ENCODE measurements around the gene PTPRJ. TPM values are rescaled to one million over a fixed set of nuclear protein-coding genes. Genes with fewer than 3 reads are reported as not detected.
"Not testable (repeated sequence)": the region's sequence is repeated elsewhere in the genome, so short reads cannot be mapped to it uniquely, and the experiment has no call there.

PTPRJ gene
- total RNA-seq, 1 donor from 2014 or later: 4.7 TPM

DNA sequence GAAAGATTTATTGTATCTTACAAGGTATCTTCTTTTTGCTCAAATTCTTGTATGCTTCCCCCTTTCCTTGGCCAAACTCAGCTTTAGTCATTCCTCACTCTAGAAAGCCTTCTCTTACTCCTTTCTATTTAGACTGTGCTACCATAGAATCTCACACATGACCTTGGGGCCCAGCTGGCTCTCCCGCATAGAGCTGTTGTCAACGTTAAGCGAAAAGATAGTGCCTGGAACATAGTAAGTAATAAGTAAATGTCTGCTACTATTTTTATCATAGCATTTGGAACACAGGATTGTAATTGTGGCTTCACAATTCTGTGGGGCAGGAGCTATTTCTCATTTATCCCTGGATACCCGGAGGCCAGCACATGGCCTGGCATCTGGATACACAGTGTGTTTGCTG is 197.3 kb downstream of the PTPRJ start:
- DNase-seq (ENCODE audit: extremely low spot score in 2 of 2): no peak
- TF ChIP-seq POLR2A (IDR thresholded peaks at IDR 0.05) (no peak), POLR2AphosphoS5 (IDR thresholded peaks at IDR 0.05; ENCODE audit: insufficient read depth in 1 of 2, low read depth in 1 of 2) (no peak)
- TF ChIP-seq, protein P1, sequence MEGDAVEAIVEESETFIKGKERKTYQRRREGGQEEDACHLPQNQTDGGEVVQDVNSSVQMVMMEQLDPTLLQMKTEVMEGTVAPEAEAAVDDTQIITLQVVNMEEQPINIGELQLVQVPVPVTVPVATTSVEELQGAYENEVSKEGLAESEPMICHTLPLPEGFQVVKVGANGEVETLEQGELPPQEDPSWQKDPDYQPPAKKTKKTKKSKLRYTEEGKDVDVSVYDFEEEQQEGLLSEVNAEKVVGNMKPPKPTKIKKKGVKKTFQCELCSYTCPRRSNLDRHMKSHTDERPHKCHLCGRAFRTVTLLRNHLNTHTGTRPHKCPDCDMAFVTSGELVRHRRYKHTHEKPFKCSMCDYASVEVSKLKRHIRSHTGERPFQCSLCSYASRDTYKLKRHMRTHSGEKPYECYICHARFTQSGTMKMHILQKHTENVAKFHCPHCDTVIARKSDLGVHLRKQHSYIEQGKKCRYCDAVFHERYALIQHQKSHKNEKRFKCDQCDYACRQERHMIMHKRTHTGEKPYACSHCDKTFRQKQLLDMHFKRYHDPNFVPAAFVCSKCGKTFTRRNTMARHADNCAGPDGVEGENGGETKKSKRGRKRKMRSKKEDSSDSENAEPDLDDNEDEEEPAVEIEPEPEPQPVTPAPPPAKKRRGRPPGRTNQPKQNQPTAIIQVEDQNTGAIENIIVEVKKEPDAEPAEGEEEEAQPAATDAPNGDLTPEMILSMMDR (IDR thresholded peaks at IDR 0.05): no peak

DNA sequence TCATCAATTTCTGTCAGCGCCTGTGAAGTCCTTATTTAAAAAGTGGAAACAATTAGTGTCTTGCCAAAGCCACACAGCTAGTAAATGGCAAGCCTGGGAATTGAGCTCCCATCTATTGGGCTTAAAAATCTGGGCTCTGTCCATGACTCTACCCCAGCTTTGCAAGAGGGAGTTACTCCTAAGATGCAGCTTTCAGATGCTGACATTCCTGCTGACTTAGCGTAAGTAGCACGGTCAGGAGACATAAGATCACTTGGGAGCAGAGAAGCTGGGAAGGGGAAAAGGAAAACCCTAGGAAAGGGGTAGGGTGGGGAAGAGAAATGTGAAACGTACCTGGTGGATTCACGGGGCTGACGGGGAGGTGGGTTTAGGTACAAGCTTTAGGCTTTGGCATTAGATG is 200.3 kb downstream of the PTPRJ start:
- no peak overlapping the region for H3K4me3 ChIP-seq
- H3K27me3 ChIP-seq: no peaks in the 10 kb centered on the region
- H3K9me3 ChIP-seq: no peaks in the 10 kb centered on the region
- H3K27ac ChIP-seq: no peak overlapping the region
- DNase-seq (ENCODE audit: extremely low spot score in 2 of 2): no peak
- no peaks in the 10 kb centered on the region for H3K4me1 ChIP-seq
- H3K36me3 ChIP-seq: no peaks in the 10 kb centered on the region
- TF ChIP-seq POLR2A (IDR thresholded peaks at IDR 0.05) (no peak), POLR2AphosphoS5 (IDR thresholded peaks at IDR 0.05; ENCODE audit: insufficient read depth in 1 of 2, low read depth in 1 of 2) (no peak)
- TF ChIP-seq, protein P1 (IDR thresholded peaks at IDR 0.05): no peak
- intact Hi-C loops (cut with DNase I): no loop called here

More for the DNA sequence above, 197.3 kb downstream of the PTPRJ start:
- Histone ChIP-seq H3K9me3 (no peaks in the 10 kb centered on the region), H3K4me3 (no peak overlapping the region), H3K27me3 (no peaks in the 10 kb centered on the region), H3K4me1 (no peaks in the 10 kb centered on the region), H3K27ac (no peak overlapping the region), H3K36me3 (no peaks in the 10 kb centered on the region)
- intact Hi-C loops (cut with DNase I): no loop called here

DNA sequence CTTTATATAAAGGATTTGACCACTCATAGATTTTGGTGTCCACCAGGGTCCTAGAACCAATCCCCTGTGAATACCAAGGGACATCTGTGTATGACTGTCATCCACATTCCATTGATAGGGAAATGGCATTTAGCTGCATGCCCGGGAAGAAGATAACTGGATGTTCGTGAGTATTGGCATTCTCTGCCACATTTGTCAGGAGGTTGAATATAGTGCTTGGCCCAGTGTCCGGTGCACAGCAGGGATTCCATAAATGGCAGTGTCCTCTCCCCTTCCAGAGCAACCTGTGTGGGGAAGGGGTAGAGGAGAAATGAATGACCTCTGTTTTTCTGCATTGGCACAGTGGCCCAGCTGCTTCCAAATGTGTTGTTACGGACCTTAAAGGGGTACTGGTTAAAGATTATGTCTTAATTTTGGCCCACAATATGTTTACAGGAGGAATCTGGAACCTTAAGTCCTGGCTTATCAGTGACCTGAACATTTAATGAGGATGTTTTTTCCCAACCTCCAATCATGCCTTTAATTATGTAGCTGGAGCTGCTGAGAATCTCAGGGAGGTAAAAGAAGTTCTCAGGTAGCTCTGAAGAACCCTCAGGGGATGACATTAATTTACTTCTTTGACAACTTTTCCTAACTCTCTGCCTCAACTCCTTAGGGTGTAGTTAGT is 202.6 kb downstream of the PTPRJ start:
- Histone ChIP-seq H3K27me3 (no peaks in the 10 kb centered on the region), H3K36me3 (no peaks in the 10 kb centered on the region), H3K4me1 (no peaks in the 10 kb centered on the region), H3K9me3 (no peaks in the 10 kb centered on the region), H3K4me3 (no peak overlapping the region), H3K27ac (no peak overlapping the region)
- intact Hi-C loops (cut with DNase I): no loop called here
- no peak for DNase-seq (ENCODE audit: extremely low spot score in 2 of 2)
- TF ChIP-seq POLR2A (IDR thresholded peaks at IDR 0.05) (no peak), POLR2AphosphoS5 (IDR thresholded peaks at IDR 0.05; ENCODE audit: insufficient read depth in 1 of 2, low read depth in 1 of 2) (no peak)
- TF ChIP-seq, protein P1 (IDR thresholded peaks at IDR 0.05): no peak

DNA sequence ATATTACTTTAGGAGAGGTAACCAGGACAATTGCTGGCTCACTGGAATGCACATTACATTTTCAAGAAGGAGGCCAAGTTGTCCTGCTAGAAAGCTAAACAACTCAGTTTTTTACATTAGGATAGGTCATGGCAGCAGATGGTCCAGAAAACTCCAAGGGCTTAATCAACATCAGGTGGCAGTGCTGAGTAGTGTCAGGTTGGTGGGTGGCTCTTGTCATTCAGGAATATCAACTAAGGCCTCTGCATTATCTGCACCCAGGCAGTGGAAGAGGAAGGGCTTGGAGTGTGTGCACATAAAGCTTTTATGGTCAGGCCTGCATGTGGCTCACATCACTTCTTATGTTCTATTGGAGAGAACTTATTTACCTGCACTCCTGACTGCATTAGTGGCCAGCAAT is 204.1 kb downstream of the PTPRJ start:
- Histone ChIP-seq H3K9me3 (no peaks in the 10 kb centered on the region), H3K27ac (no peak overlapping the region), H3K27me3 (no peaks in the 10 kb centered on the region), H3K4me3 (no peak overlapping the region), H3K4me1 (no peaks in the 10 kb centered on the region), H3K36me3 (no peaks in the 10 kb centered on the region)
- intact Hi-C loops (cut with DNase I): no loop called here
- DNase-seq (ENCODE audit: extremely low spot score in 2 of 2): no peak
- TF ChIP-seq, protein P1 (IDR thresholded peaks at IDR 0.05): no peak
- TF ChIP-seq POLR2A (IDR thresholded peaks at IDR 0.05) (no peak), POLR2AphosphoS5 (IDR thresholded peaks at IDR 0.05; ENCODE audit: insufficient read depth in 1 of 2, low read depth in 1 of 2) (no peak)

DNA sequence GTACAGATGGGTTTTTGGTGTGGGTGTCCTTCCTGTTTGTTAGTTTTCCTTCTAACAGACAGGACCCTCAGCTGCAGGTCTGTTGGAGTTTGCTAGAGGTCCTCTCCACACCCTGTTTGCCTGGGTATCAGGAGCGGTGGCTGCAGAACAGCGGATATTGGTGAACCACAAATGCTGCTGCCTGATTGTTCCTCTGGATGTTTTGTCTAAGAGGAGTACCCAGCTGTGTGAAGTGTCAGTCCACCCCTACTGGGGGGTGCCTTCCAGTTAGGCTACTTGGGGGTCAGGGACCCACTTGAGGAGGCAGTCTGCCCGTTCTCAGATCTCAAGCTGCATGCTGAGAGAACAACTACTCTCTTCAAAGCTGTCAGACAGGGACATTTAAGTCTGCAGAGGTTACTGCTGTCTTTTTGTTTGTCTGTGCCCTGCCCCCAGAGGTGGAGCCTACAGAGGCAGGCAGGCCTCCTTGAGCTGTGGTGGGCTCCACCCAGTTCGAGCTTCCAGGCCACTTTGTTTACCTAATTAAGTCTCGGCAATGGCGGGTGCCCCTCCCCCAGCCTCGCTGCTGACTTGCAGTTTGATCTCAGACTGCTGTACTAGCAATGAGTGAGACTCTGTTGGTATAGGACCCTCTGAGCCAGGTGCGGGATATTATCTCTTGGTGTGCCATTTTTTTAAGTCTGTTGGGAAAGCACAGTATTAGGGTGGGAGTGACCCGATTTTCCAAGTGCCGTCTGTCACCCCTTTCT is 210.7 kb downstream of the PTPRJ start:
- H3K4me1 ChIP-seq; H3K27ac ChIP-seq; H3K27me3 ChIP-seq; H3K4me3 ChIP-seq; intact Hi-C loops (cut with DNase I); H3K36me3 ChIP-seq; DNase-seq (ENCODE audit: extremely low spot score in 2 of 2); H3K9me3 ChIP-seq: not testable (repeated sequence)

Data from vagina (tissue), 2 donors.